GM10248 (cell line): ENCODE measurements around the gene NT5DC1.
A peak's percentile ranks its signal among the peaks of the same experiment; 100 is the strongest.

ENCODE experiments used
- CTCF ChIA-PET: fragments of 300-600 bp; sonication (Branson Sonifier 250); formaldehyde crosslinking; extraction: SDS; loops from one replicate; lab custom pipeline; 2021; ENCODE audit warnings: antibody characterized with exemption; lab: Yijun Ruan, JAX
- POLR2A ChIA-PET: fragments of 350-650 bp; sonication (Branson Sonifier 250); formaldehyde crosslinking; extraction: SDS; loops from one replicate; lab custom pipeline; 2020; ENCODE audit warnings: antibody characterized with exemption; lab: Yijun Ruan, JAX
- DNase-seq: peaks from one replicate; pipeline ENCODE4 v3.0.0; 2012; ENCODE audit errors: extremely low spot score
- CTCF ChIP-seq: IDR thresholded peaks from 2 replicates; pipeline ENCODE4 v1.5.1; 2012; ENCODE audit warnings: mild to moderate bottlenecking, low read depth; ENCODE audit errors: extremely low read depth, missing control alignments, control extremely low read depth

The NT5DC1 gene

DNA sequence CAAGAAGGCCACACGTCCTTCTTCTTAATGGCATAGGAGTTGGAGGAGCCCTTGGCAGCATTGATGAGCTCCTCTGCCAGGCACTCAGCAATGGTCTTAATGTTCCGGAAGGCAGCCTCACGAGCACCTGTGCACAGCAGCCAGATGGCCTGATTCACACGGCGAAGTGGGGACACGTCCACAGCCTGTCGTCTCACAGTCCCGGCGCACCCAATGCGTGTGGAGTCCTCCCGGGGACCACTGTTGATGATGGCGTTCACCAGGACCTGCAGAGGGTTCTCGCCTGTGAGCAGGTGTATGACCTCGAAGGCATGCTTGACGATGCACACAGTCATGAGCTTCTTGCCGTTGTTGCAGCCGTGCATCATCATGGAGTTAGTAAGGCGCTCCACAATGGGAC is 157.9 kb downstream of the NT5DC1 start:
- ChIA-PET CTCF (interaction anchor here (1.1 to 3.7 kb wide), 5 partner anchors 10 to 303 kb away, joined by 3 to 27 read pairs (median 3); no protein-coding TSS in a partner anchor), POLR2A (no interaction called here)
- DNase-seq = no peak
- TF ChIP-seq CTCF = no peak

- no peak for TF ChIP-seq CTCF
- CTCF ChIA-PET = interaction anchor here (2.5 kb wide), 1 partner anchor 297 kb away, joined by 11 read pairs; no protein-coding TSS in a partner anchor
- no peak for DNase-seq
- POLR2A ChIA-PET = no interaction called here
These were observed 162.7 kb downstream of the NT5DC1 start for GRCh38 chr6:116263353-116263752.

GRCh38 chr6:116265041-116265829 is 164.6 kb downstream of the NT5DC1 start:
- ChIA-PET POLR2A (no interaction called here), CTCF (interaction anchor here (1.0 to 2.5 kb wide), 5 partner anchors 10 to 295 kb away, joined by 3 to 11 read pairs (median 5); no protein-coding TSS in a partner anchor)
- DNase-seq = no peak
- no peak for TF ChIP-seq CTCF

GRCh38 chr6:116266803-116267202 is 166.2 kb downstream of the NT5DC1 start:
- CTCF ChIA-PET = interaction anchor here (1.7 to 5.6 kb wide), 10 partner anchors 8 to 349 kb away, joined by 3 to 62 read pairs (median 30); partner anchors contain the start of genes RWDD1, TSPYL1 and TSPYL4
- no peak for TF ChIP-seq CTCF
- POLR2A ChIA-PET = no interaction called here
- no peak for DNase-seq

DNA sequence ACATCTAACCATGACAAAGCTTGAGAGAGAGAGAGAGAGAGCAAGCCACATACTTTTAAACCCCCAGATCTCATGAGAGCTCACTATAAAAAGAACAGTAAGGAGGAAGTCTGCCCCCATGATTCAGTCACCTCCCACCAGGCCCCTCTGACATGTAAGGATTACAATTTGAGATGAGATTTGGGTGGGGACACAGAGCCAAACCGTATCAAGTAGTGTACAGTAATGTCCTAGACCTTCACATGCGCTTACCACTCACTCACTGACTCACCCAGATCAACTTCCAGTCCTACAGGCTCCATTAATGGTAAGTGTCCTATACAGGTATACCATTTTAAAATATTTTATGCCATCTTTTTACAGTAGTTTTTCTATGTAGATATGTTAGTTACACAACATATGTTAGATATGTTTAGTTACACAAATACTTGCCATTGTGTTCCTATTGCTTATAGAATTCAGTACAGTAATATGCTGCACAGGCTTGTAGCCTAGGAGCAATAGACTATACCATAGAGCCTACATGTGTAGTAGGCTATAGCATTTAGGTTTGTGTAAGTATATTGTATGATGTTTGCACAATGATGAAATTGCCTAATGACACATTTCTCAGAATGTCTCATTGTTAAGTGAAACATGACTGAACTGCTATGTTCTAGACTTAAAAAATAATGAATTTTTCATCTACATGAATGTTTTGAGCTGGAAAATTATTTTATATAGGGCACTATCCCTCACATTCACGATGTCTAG is 167.4 kb downstream of the NT5DC1 start:
- ChIA-PET POLR2A (no interaction called here), CTCF (interaction anchor here (0.9 to 5.6 kb wide), 43 partner anchors 9 to 452 kb away, joined by 3 to 62 read pairs (median 4); partner anchors contain the start of genes CALHM4, RWDD1, TSPYL1 and TSPYL4)
- no peak for DNase-seq
- no peak for TF ChIP-seq CTCF

DNA sequence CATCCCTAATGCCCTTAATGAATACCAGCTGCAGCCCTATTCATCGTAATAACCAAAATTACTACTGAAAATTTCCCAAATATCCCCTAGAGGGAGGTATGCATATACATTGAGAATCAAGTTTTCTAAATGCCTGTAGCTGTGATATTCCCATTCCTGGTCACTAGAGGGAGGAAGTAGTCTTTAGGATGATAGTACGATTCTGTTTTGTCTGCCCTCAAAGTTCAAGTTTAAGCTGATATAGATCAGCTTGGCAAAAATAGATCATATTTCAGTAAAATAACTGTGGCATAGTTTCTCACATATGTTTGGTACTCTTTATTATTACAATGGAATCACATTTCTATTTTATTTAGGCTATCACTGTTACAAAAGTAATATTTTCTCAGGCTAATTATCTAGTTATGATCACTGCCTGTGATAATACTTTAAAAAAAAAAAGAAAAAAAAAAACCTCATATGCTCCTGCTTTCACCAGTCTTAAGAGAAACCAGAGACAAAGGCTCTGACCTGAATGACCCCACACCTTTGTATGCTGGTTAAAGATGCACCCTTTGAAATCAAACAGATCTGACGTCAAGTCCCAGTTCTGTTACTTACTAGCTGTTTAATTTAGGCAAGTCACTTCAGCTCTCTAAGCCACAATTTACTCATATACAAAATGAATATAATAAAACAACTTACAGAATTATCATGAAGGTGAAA is 168.1 kb downstream of the NT5DC1 start:
- peak; percentile 80 for TF ChIP-seq CTCF
- POLR2A ChIA-PET = no interaction called here
- CTCF ChIA-PET = interaction anchor here (0.9 to 5.6 kb wide), 46 partner anchors 10 to 451 kb away, joined by 3 to 62 read pairs (median 4); partner anchors contain the start of genes CALHM4, RWDD1, TSPYL1 and TSPYL4
- DNase-seq = peak; percentile 41
